ENCODE data around the gene MAP1LC3B. TPM values are rescaled to one million over a fixed set of nuclear protein-coding genes. Genes with fewer than 3 reads are reported as not detected.

MAP1LC3B gene
- polyA plus RNA-seq, 1 donor from 2014 or later = 141 TPM

DNA sequence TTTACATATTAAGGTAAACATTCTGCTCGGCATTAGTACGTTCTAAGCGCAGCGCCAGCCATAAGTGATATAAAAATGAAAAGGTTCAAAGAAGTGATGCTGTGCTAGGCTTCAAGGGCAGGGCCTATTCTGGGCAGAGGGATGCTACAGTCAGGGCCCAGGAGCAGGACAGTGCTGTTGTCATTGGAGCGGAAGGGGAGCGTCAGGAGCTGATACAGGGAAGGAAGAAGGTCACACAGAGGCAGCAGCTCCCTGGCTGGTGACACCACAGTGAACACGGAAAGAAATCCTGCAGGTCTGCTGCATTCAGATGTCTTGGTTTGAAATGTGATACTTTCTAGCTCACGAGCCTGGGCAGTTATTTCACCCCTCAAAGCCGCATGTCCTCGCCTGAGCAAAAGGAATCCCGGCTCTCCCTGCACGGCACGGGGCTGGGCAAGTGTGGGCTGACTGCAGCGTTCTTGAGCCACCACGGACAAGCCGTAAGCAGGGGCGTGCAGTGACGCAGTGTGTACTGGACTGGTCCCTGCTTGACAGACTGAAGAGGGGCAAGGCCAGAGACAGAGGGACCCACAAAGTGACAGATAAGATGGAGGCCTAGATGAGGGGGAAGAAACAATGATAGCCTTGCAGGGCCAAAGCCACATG lies 59.6 kb downstream of the MAP1LC3B start:
- Mint-ChIP-seq H3K9me3 (no peaks in the 10 kb centered on the region), H3K27me3 (no peaks in the 10 kb centered on the region), H3K27ac (no peak overlapping the region), H3K4me3 (no peak overlapping the region), H3K36me3 (peaks cover 3% of the 10 kb centered on the region), H3K4me1 (peaks cover 0 to 2% (median 0%) of the 10 kb centered on the region in 3 donors)

GRCh38 chr16:87453326-87453725 lies 61.2 kb downstream of the MAP1LC3B start:
- Mint-ChIP-seq H3K9me3 (no peaks in the 10 kb centered on the region), H3K4me3 (peak overlapping the region in 1 of 4 donors; percentile 37)

More at GRCh38 chr16:87453326-87453725, 61.2 kb downstream of the MAP1LC3B start:
- Mint-ChIP-seq H3K36me3 (peaks cover 3% of the 10 kb centered on the region), H3K27ac (no peak overlapping the region), H3K4me1 (peaks cover 0 to 4% (median 0%) of the 10 kb centered on the region in 3 donors), H3K27me3 (peaks cover 3% of the 10 kb centered on the region)

Other genes with a start within 250 kb of the MAP1LC3B start
- gene C16orf95, start 74.9 kb upstream of the MAP1LC3B start, polyA plus RNA-seq = 1.0 TPM
- 22.1 TPM for gene FBXO31, start 8.6 kb upstream of the MAP1LC3B start, polyA plus RNA-seq
- gene ZCCHC14, start 100.7 kb downstream of the MAP1LC3B start, polyA plus RNA-seq = 0.53 TPM
- gene JPH3, start 210.2 kb downstream of the MAP1LC3B start, polyA plus RNA-seq = not detected

All from IgD-negative memory B cell (primary cell).